Measurements from ENCODE around the gene FHIT. TPM values are rescaled to one million over a fixed set of nuclear protein-coding genes. Genes with fewer than 3 reads are reported as not detected.

FHIT gene
- total RNA-seq, 1 donor from 2014 or later: 21.5 TPM

- ATAC-seq (ENCODE audit: poor library complexity) (no peak), DNase-seq (no peak)
- intact Hi-C loops (cut with DNase I): no loop called here
Measured at GRCh38 chr3:60291115-60291514, 960.1 kb downstream of the FHIT start.

DNA sequence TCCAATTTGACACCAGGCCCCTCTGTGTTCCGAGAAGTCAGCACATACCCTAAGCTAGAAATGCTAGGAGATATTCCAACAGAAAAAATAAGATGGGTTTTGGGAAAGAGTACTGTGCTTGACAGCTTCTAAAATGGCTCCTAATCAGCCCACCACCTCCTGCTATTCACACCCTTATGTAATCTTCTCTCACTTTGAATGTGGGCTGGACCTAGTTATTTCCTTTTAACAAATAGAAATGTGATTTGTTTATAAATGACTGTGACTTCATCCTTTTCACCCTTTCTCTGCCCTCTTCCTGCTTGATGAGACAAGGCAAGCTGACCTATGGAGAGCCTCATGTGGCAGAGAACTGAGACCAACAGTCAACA is 961.1 kb downstream of the FHIT start:
- no peak for DNase-seq
- ATAC-seq (ENCODE audit: poor library complexity): no peak
- intact Hi-C loops (cut with DNase I): no loop called here

DNA sequence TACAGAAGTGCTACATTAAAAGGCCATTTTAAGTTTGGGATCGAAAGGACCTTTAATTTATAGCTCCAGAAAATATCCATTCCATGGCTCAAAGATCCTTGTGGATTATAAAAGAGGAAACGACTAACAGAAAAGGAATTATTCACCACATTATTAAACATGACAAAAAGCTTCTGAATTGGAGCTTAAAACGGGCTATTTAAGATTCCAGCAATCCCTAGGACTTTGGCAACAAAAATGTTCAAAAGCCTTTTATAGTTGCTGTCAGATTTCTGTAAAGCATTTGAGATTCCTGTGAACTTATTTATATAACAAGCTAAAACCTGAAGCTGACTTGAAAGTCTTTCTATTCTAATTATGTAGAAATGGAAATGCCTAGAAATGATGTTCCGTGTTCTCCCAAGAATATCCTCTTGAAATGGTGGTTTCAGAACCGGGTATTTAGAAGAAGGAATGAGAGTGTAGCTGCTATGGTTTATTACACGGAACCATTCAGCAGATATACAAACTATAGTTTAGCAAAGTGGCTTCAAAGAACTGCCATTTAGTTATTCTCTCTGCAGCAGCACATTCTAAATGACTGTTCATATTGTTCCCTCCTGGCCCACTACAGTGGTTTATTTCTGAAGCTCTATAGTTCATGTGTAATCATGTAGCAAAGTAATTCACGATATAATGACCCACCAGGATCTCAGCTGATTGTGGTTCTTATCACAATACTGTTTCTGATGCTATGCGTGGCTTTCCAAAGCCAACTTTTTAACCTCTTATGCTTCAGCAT is 961.7 kb downstream of the FHIT start:
- intact Hi-C loops (cut with DNase I): no loop called here
- ATAC-seq (ENCODE audit: poor library complexity) (no peak), DNase-seq (no peak)

DNA sequence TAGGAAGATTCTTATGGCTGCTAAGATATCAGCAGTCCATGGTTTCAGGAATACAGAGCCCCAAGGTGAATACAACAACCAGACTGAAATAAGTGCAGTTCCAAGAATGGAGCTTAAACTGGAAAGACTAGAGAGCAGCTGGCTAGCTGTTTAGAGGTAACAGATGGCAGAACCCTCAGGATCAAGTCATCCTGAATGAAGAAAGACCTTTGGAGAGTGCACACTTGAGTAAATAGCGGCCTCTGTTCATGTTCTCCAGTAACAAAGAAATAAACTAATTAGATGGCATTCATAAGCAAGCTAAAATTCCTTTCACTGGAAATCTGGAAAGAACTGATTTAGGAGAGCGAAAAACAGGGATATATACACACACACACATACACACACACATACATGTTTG is 968.4 kb downstream of the FHIT start:
- DNase-seq (no peak), ATAC-seq (ENCODE audit: poor library complexity) (no peak)
- intact Hi-C loops (cut with DNase I): no loop called here

- ATAC-seq (ENCODE audit: poor library complexity): no peak
- intact Hi-C loops (cut with DNase I): no loop called here
- no peak for DNase-seq
Measured at GRCh38 chr3:60281970-60282369, 969.3 kb downstream of the FHIT start.

GRCh38 chr3:60277361-60277800 is 973.9 kb downstream of the FHIT start:
- intact Hi-C loops (cut with DNase I): no loop called here

DNA sequence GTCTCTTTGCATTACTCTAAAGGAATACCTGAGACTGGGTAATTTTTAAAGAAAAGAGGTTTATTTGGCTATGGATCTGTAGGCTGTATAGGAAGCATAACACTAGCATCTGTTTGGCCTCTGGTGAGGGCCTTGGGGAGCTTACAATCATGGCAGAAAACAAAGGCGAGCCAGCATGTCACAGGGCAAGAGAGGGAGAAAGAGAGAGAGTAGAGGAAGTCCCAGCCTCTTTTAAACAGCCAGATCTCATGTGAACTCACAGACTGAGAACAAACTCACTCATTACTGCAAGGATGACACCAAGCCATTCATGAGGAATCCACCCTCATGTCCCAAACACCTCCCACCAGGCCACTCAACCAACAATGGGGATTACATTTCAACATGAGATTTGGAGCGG is 974.6 kb downstream of the FHIT start:
- intact Hi-C loops (cut with DNase I): no loop called here
- no peak for DNase-seq
- no peak for ATAC-seq (ENCODE audit: poor library complexity)

More at GRCh38 chr3:60277361-60277800, 973.9 kb downstream of the FHIT start:
- ATAC-seq (ENCODE audit: poor library complexity) (no peak), DNase-seq (no peak)

DNA sequence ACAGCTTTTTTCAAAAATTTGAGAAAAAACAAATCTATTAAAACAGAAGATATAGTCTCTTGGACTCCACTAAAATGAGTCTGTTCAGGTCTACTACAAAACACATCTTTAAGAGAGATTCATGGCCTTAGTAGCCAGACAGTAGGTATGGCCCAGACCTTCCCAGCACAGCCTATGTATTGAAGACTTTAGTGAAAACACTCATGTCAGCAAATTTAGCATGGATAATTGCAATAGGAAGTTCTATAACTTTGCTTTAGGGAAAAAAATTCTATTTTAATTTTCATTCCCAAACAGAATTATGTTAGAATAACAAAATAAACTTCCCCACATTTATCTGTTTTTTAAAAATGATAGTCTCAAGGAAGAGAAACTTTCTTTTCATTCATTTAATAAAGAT is 976.6 kb downstream of the FHIT start:
- intact Hi-C loops (cut with DNase I): no loop called here
- no peak for DNase-seq
- no peak for ATAC-seq (ENCODE audit: poor library complexity)

DNA sequence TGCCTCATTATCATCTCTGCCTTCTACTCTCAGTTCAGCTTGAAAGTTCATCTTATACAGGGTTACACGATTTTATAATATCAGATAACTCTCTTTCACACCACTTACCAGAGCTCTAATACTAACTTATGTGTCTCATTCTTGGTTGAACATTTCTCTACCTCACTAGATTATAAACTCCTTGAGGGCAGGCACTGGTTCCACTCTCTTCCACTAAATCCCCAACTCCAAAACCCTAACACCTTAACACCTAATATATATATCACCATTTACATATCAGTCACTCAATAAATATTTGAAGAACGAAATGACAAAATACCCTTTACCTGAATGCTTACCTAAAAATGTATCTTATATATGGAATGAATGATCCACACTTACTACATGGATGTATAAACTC is 977.2 kb downstream of the FHIT start:
- DNase-seq (no peak), ATAC-seq (ENCODE audit: poor library complexity) (no peak)
- intact Hi-C loops (cut with DNase I): no loop called here

DNA sequence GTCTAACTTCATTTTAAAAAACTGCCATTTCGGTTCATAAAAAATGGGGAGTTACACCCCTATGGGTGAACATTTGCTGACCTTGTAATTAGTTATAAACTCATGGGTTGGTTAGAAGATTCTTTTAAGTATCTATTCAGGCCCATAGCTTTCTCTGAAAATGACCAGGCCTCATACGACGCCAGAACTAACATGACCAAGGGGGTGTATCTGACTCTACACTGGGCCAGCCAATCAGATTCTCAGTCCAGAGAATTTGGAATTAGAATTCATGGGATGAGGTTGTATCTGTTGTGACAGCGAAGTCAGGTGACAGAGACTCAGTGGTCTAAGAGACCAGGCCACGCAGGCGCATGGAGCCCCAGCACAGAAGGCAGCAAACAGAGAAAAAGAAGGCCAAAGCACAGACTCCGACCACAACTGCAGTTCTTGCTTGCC is 981.4 kb downstream of the FHIT start:
- intact Hi-C loops (cut with DNase I): no loop called here

DNA sequence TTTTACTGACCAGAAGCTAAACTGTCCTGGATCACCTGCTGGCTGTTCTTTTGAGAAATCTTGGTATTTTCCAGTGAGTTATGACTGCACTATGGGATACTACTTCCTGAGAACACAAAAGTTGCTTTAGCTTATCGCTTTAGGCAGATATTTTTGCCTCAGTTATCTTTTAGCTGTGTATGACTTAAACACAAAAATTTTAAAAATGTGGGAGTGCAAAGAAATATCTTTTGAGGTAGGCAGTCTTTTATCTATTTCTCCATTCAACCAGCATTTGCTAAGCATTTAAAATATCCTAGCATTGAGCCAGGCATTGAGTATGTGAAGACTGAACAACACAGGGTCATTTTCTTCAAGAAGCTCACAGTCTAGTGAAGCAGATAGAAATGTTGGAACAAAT is 981.9 kb downstream of the FHIT start:
- DNase-seq (no peak), ATAC-seq (ENCODE audit: poor library complexity) (no peak)
- intact Hi-C loops (cut with DNase I): no loop called here

More for the DNA sequence above, 981.4 kb downstream of the FHIT start:
- no peak for ATAC-seq (ENCODE audit: poor library complexity)
- DNase-seq: no peak

DNA sequence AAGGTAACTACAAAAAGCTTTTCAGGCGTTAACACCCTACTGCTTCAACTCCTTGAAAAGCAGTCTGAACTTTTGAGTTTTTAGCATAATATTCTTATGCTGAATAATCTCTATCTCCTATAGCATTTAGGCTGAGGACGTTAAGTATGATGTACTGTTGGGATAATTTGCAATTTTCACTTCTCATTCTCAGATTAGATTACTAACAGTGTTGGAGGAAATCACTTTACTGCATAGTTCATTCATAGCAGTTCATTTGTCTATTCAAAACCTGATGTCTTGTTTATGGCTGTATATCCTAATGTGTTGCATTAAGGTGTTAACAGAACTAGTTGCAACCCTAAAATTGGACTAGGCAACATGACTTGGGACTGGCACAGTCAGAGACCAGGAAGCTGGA is 983.1 kb downstream of the FHIT start:
- ATAC-seq (ENCODE audit: poor library complexity): no peak
- intact Hi-C loops (cut with DNase I): no loop called here

GRCh38 chr3:60266444-60266843 is 984.8 kb downstream of the FHIT start:
- intact Hi-C loops (cut with DNase I): no loop called here
- no peak for ATAC-seq (ENCODE audit: poor library complexity)
- no peak for DNase-seq

More for the DNA sequence above, 983.1 kb downstream of the FHIT start:
- no peak for DNase-seq

- intact Hi-C loops (cut with DNase I): no loop called here
- DNase-seq: no peak
- ATAC-seq (ENCODE audit: poor library complexity): no peak
Measured at GRCh38 chr3:60263191-60263590, 988.1 kb downstream of the FHIT start.

DNA sequence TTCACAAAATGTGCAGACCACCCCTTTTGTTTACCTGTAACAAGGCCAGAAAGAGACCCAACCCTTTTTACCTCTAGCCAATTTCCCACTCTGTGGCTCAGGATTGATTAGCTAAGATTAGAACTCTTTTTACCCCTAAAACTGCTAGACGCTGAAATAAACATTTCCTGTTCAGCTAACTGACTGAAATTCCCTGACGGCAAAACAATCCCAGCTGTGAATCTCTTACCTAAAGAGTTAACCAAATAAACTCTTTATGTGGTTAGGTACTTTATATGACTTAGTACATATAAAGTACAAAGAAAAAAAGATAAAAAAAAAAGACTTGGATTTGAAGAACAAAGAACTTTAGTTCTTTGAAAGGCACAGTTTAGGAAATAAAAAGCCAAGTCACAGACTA is 988.7 kb downstream of the FHIT start:
- ATAC-seq (ENCODE audit: poor library complexity) (no peak), DNase-seq (no peak)
- intact Hi-C loops (cut with DNase I): no loop called here

- DNase-seq (no peak), ATAC-seq (ENCODE audit: poor library complexity) (no peak)
- intact Hi-C loops (cut with DNase I): no loop called here
Measured at GRCh38 chr3:60260546-60260945, 990.7 kb downstream of the FHIT start.

DNA sequence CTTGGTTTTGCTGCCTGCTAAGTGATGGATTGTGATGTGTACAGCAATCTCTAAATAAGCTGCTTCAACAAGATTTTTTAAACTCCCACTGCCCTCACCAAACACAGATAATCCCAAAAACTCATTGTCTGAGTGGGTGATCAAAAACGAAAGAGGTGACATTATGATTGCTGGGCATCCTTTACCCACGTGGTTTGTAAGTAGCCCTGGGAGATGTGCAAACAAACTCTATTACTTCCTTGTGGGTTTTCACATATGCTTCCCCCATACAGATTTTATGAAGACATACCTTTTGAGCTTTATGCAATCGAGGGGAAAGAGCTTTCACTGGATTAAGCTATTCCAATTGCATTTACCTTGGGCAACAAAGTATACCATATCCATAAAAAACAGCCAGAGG is 1000.4 kb downstream of the FHIT start:
- DNase-seq (no peak), ATAC-seq (ENCODE audit: poor library complexity) (no peak)
- intact Hi-C loops (cut with DNase I): no loop called here

- ATAC-seq (ENCODE audit: poor library complexity) (no peak), DNase-seq (no peak)
- intact Hi-C loops (cut with DNase I): no loop called here
Measured at GRCh38 chr3:60250206-60250605, 1001.0 kb downstream of the FHIT start.

GRCh38 chr3:60246361-60246760 is 1004.9 kb downstream of the FHIT start:
- ATAC-seq (ENCODE audit: poor library complexity) (no peak), DNase-seq (no peak)
- intact Hi-C loops (cut with DNase I): no loop called here

DNA sequence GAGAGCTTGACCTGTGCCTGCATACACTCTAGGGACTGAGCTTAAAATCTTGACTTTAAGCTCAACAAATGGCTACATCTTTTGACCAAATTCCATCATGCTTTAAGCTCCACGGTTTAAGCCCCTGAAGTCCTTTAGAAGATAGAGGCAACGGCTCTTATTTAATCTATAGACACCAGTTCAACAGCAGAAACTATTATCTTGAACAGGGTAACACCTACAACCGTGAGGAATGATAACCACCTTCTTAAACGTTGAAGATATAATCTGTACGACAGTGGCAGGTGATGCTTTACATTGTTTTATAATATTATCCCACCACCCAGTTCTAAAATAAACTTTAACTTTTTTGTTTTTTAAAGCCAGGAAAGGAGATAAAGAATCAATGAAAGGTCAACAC is 1007.8 kb downstream of the FHIT start:
- intact Hi-C loops (cut with DNase I): no loop called here
- DNase-seq (no peak), ATAC-seq (ENCODE audit: poor library complexity) (no peak)

- DNase-seq (no peak), ATAC-seq (ENCODE audit: poor library complexity) (no peak)
- intact Hi-C loops (cut with DNase I): no loop called here
Measured at GRCh38 chr3:60240492-60240891, 1010.8 kb downstream of the FHIT start.
